NCI-H748 (cell line): Measurements from ENCODE around the gene SECTM1.
"Not testable (repeated sequence)": the region's sequence is repeated elsewhere in the genome, so short reads cannot be mapped to it uniquely, and the experiment has no call there.

Source experiments
- DNase-seq: peaks from one replicate; lab custom pipeline; 2025; ENCODE audit not compliant: unreplicated experiment; lab: John Stamatoyannopoulos, UW

Gene SECTM1

DNA sequence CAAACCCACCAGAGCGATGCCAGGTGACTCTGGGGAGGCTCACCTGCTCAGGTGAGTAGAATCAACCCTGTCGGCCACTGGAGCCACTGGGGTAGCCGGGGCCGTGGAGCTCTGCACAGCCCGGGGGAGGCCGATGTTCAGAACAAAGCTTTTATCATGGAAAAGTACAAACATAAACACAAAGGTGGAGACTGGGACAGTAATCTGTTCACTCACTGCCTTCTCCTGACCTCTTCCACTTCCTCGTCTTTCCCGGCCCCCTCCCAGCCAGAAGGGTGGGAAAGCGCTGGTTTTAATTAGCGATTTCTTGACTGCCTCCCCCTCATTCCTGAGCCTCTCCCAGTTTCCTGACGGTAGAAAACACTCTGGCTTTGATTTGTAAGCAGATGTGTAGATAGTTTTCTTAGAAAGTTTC, 15.7 kb upstream of the SECTM1 start:
- DNase-seq, result no peak

GRCh38 chr17:82348866-82349265, 15.3 kb upstream of the SECTM1 start:
- DNase-seq, result no peak

DNA sequence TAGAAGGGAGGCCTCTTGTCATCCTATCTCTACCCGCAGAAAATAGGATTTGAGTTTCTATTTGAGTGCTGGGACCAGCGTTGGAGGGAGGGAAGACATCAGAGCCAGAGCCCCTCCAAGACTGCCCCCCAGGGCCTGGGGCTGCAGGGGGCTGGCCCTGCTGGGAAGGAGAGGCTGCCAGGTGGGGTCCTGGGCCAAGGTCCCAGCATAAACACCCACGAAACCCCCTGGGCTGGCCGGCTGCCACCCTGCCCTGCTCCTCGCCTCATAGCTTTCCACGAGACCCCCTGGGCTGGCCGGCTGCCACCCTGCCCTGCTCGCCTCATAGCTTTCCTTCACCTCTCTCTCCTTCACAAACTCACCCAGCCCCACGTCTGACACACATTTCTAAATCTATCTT, 14.9 kb upstream of the SECTM1 start:
- no peak for DNase-seq

GRCh38 chr17:82347994-82348393, 14.4 kb upstream of the SECTM1 start:
- not testable (repeated sequence) for DNase-seq

DNA sequence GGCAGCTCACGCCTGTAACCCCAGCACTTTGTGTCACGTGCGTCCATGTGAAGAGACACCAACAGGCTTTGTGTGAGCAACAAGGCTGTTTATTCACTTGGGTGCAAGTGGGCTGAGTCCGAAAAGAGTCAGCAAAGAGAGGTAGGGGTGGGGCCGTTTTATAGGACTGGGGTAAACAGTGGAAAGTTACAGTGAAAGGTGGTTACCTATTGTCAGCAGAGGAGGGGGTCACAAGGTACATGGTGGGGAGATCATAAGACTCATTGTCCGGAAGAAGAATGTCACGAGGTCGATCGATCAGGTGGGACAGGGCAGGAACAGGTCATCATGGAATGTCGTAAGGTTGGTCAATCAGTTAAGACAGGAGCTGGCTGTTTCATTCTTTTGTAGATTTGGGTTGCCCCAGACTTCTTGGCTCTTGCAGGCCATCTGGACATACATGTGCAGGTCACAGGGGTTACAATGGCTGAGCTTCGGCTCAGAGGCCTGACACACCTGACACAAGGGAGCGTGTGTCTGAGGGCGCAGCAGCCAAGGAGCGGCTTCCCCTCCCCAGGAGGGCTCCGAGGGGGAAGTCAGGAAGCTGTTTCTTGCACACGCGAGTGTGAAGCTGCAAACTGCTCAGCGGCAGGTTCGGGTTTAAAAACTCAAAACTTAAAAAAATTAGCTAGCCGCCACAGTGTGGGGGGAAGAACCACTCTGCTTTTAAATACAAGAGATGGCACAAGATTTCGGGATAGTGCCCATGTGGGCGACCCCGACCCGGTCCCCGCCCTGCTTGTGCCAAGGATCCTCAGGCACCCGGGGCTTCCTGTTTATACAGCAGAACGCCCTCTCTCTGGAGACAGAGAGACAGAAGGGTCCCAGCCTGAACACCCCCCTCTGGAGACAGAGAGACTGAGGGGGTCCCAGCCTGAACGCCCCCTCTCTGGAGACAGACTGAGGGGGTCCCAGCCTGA, 13.1 kb upstream of the SECTM1 start:
- DNase-seq, result no peak

GRCh38 chr17:82345151-82345976, 11.8 kb upstream of the SECTM1 start:
- no peak for DNase-seq

- DNase-seq, result peak; percentile 22
These were observed 10.8 kb upstream of the SECTM1 start for GRCh38 chr17:82344175-82344907.

GRCh38 chr17:82343560-82343959, 10.0 kb upstream of the SECTM1 start:
- DNase-seq, result peak; percentile 14

DNA sequence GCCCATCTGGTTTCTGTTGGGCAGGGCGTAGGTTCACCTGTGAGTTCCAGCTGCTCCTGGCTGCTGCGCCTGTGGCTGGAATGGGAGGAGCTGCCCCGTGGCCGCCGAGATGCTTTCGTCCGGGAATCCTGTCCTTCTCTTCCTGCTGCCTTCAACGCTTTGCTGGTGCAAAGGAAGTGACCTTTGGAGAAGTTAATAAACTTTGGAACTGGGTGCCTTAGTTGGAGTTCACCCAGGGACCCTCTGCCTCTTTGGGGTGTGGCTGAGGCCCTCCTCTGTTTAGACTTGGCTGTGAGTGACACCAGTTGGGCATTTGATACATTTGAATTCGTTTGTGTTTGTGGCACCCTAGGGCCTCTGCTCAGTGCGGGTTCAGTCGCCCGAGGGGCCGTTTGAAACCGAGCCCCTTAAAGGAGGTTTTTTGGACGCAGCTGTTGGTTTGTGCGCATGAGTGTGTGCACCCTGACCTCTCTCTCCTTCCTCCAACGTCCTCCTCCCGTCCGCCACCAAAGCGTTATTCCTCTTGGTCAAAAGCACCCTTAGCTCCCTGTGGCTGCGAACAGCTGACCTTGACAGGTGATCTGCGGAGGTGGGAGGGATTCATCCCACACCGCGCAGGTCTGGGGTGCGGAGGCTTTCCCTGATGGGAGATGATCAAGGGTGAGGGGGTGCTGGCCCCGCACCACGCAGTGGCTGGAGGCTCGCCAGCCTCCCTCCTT, 9.0 kb upstream of the SECTM1 start:
- DNase-seq, result no peak

DNA sequence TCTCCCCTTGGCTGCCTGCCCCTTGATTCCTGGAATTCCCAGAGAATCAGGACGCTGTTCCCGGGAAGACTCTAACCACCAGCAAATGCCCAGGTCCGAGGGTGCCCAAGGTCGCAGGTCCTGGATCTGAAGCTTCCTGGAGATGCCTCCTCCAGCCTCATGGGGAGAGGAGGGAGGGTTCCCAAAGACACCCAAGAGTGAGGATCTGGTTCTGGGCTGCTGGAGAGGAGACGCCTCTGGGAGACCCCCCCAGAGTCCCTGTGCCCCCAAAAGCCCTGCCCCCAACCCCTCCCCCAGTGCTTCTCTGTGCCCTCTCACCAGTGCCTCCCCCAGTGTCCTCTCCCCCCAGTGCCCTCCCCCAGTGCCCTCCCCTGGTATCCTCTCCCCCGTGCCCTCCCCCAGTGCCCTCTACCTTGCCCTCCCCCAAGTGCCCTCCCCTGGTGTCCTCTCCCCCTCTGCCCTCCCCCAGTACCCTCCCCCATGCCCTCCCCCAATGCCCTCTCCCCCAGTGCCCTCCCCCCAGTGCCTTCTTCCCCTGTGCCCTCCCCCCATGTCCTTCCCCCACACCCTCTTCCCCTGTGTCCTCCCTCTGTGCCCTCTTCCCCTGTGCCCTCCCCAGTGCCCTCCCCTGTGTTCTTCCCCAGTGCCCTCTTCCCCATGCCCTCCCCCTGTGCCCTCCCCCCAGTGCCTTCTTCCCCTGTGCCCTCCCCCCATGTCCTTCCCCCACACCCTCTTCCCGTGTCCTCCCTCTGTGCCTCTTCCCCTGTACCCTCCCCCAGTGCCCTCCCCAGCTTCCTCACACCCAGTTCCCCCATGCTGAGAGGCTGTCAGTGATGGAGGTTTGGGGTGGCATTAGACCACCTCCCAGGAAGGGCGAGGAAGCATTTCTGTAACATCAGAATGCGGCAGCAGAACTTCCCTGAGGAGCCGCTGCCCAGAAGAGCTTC, 6.3 kb upstream of the SECTM1 start:
- DNase-seq, result no peak

GRCh38 chr17:82338858-82339633, 5.5 kb upstream of the SECTM1 start:
- DNase-seq, result no peak

DNA sequence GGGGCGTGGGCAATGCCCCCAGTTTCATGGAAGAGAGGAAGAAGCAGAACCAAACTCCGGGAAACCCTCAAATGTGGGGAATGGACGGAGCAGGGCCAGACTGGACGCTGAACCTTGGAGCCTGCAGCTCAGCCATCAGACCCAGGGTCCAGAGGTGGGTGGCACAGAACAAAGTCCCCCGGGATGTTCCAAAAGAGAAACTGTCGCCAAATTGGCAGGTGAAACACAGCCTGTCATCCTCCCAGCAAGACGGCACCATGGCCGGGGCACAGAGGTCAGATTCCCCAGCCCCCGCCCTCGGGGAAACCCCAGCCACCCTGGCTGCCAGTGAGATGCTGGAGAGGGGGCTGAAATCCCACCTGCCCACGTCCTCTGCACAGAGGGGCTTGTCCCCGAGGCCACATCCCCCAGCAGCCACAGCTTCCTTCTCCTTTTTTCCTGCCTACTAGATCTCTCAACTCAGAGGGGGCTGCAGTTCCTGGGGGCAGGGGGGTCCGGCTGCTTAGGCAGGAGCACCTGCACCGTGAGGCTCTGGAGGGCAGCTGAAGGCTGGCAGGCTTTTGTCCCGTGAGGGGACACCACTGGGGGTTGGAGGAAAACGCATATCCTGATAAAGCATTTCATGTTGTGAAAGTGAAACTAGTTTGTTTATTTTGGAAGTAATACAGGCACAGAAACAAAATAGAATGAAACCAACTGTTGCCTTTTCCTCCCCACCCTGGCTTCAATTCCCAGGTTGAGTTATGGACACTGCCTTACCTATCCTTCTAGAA, 1.2 kb upstream of the SECTM1 start:
- DNase-seq, result no peak

- no peak for DNase-seq
These were observed 647 bp upstream of the SECTM1 start for GRCh38 chr17:82334204-82334621.

GRCh38 chr17:82332669-82333278, 792 bp downstream of the SECTM1 start:
- peak; percentile 69 for DNase-seq

- DNase-seq, result no peak
These were observed 2.1 kb downstream of the SECTM1 start for GRCh38 chr17:82331345-82331939.

DNA sequence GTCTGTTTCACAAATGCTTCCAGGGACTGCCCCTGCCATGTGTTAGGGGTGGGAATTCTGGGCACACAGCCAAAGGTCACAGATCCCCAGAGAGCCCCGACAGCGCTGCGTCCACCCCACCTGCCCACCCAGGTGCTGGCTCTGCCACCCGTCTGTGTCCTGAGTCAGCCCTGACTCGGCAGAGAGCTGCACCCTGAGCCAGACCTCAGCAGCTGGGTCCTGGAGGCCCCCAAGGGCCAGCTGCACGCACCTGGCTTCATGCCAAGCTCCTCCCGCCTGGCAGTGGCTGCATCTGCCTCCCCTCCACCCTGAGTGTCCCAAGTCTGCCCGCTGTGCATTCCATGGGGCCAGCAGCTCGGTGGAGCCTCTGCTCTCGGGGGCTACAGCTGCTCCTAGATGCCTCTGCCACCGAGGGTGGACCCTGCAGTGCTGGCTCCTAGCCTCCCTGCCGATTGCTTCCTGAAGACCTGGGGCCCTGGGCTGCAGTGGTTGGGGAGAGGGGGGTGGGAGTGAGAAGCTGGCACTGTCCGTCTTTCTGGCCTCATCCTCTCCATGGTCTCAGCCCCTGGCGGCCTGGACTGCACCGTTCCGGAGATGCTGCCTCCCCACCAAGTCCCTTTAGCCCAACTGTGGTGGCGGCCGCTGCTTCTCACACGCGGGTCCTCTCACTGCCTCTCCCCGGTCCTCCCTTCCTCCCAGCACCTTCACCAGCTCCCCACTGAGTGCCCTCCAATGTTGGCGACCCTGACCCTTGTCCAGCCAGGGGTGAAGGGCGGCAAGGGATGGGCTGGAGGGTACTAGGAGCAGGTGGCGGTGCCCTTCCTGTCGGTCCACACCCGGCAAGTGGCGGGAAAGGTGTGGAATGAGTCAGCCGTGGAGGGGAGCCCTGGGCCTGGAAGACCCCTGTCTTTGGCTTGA, 3.0 kb downstream of the SECTM1 start:
- DNase-seq, result peak; percentile 89
